T-helper 17 cell (primary cell): ENCODE measurements around the gene ADCY9. TPM values are rescaled to one million over a fixed set of nuclear protein-coding genes. Genes with fewer than 3 reads are reported as not detected.
"Not testable (repeated sequence)": the region's sequence is repeated elsewhere in the genome, so short reads cannot be mapped to it uniquely, and the experiment has no call there.

Source experiments
- ATAC-seq: fragments of 150-1000 bp; cut with Tn5 transposase; 2 replicates; pipeline ENCODE4 v1.10.0; 2021; ENCODE audit warnings: mild to moderate bottlenecking, moderate library complexity
- DNase-seq, 3 donors: peaks; one replicate each; pipeline versions ENCODE4 v3.0.0 to v3.0.0-alpha.2; 2020 to 2021
- H3K9me3 ChIP-seq: one replicate; pipeline ENCODE4 v1.7.0; 2013; ENCODE audit warnings: low read length, mild to moderate bottlenecking; ENCODE audit not compliant: control insufficient read depth, poor library complexity, severe bottlenecking
- H3K27ac Mint-ChIP-seq: one replicate; pipeline ENCODE4 v1.8.0; 2022; ENCODE audit warnings: mild to moderate bottlenecking, moderate library complexity, mixed read lengths
- H3K27me3 Mint-ChIP-seq: one replicate; pipeline ENCODE4 v1.8.0; 2022; ENCODE audit warnings: mixed read lengths
- H3K36me3 Mint-ChIP-seq: one replicate; pipeline ENCODE4 v1.8.0; 2022; ENCODE audit warnings: low read depth, mixed read lengths
- H3K4me1 Mint-ChIP-seq: one replicate; pipeline ENCODE4 v1.8.0; 2022; ENCODE audit warnings: mild to moderate bottlenecking, mixed read lengths
- H3K4me3 Mint-ChIP-seq: one replicate; pipeline ENCODE4 v1.8.0; 2022; ENCODE audit warnings: mild to moderate bottlenecking, moderate library complexity, mixed read lengths
- total RNA-seq, 4 donors: library from RNA in 2 of 4; stranded (reverse) in 2 of 4; gene quantifications; one replicate each; pipeline ENCODE4 v1.2.3 and lab custom pipeline; 2022 to 2026

Gene ADCY9
- total RNA-seq, 2 donors from 2014 or later: 11.5 to 12.6 TPM

GRCh38 chr16:3965781-3966582, 150.3 kb downstream of the ADCY9 start:
- ATAC-seq (no peak), DNase-seq (no peak)
- H3K4me3 Mint-ChIP-seq: no peak overlapping the region
- H3K36me3 Mint-ChIP-seq: peaks cover 9% of the 10 kb centered on the region
- peak overlapping the region; percentile 72 for H3K27ac Mint-ChIP-seq
- H3K4me1 Mint-ChIP-seq: peaks cover 12% of the 10 kb centered on the region
- peaks cover 4% of the 10 kb centered on the region for H3K27me3 Mint-ChIP-seq
- H3K9me3 ChIP-seq: no peaks in the 10 kb centered on the region

GRCh38 chr16:3965306-3965705, 150.9 kb downstream of the ADCY9 start:
- no peaks in the 10 kb centered on the region for H3K9me3 ChIP-seq
- ATAC-seq (no peak), DNase-seq (no peak)
- Mint-ChIP-seq H3K27me3 (peaks cover 4% of the 10 kb centered on the region), H3K36me3 (peaks cover 9% of the 10 kb centered on the region), H3K4me1 (peaks cover 13% of the 10 kb centered on the region), H3K27ac (peak overlapping the region; percentile 72), H3K4me3 (no peak overlapping the region)

GRCh38 chr16:3964686-3965290, 151.5 kb downstream of the ADCY9 start:
- peaks cover 9% of the 10 kb centered on the region for H3K36me3 Mint-ChIP-seq
- H3K27ac Mint-ChIP-seq: peak overlapping the region; percentile 98
- no peak for ATAC-seq
- peaks cover 11% of the 10 kb centered on the region for H3K4me1 Mint-ChIP-seq
- peaks cover 4% of the 10 kb centered on the region for H3K27me3 Mint-ChIP-seq
- no peak for DNase-seq
- no peak overlapping the region for H3K4me3 Mint-ChIP-seq
- H3K9me3 ChIP-seq: no peaks in the 10 kb centered on the region

GRCh38 chr16:3963886-3964685, 152.2 kb downstream of the ADCY9 start:
- H3K4me1 Mint-ChIP-seq: peaks cover 11% of the 10 kb centered on the region
- ATAC-seq: no peak
- peak overlapping the region; percentile 12 for H3K4me3 Mint-ChIP-seq
- H3K27ac Mint-ChIP-seq: peak overlapping the region; percentile 98
- no peak for DNase-seq
- H3K27me3 Mint-ChIP-seq: peaks cover 4% of the 10 kb centered on the region
- H3K36me3 Mint-ChIP-seq: peaks cover 9% of the 10 kb centered on the region
- H3K9me3 ChIP-seq: no peaks in the 10 kb centered on the region

- Mint-ChIP-seq H3K4me1 (peaks cover 11% of the 10 kb centered on the region), H3K27ac (peak overlapping the region; percentile 98), H3K27me3 (peaks cover 4% of the 10 kb centered on the region), H3K36me3 (peaks cover 9% of the 10 kb centered on the region), H3K4me3 (peak overlapping the region; percentile 64)
- H3K9me3 ChIP-seq: no peaks in the 10 kb centered on the region
- DNase-seq (peak in 2 of 3 donors; percentile 37 to 40), ATAC-seq (peak; percentile 74)
Observed at GRCh38 chr16:3963203-3963602, 153.0 kb downstream of the ADCY9 start.

- H3K9me3 ChIP-seq: no peaks in the 10 kb centered on the region
- no peak for ATAC-seq
- H3K4me1 Mint-ChIP-seq: peaks cover 11% of the 10 kb centered on the region
- peaks cover 16% of the 10 kb centered on the region for H3K27me3 Mint-ChIP-seq
- no peak overlapping the region for H3K4me3 Mint-ChIP-seq
- peak overlapping the region; percentile 75 for H3K27ac Mint-ChIP-seq
- peaks cover 6% of the 10 kb centered on the region for H3K36me3 Mint-ChIP-seq
- DNase-seq: no peak
Observed at GRCh38 chr16:3961449-3961849, 154.8 kb downstream of the ADCY9 start.

- Mint-ChIP-seq H3K4me1 (peaks cover 11% of the 10 kb centered on the region), H3K27ac (peak overlapping the region; percentile 75), H3K4me3 (peak overlapping the region; percentile 63), H3K27me3 (peaks cover 18% of the 10 kb centered on the region)
- DNase-seq, H3K9me3 ChIP-seq, H3K36me3 Mint-ChIP-seq, ATAC-seq: not testable (repeated sequence)
Observed at GRCh38 chr16:3959926-3960590, 156.2 kb downstream of the ADCY9 start.

- H3K36me3 Mint-ChIP-seq: peaks cover 3% of the 10 kb centered on the region
- no peak overlapping the region for H3K4me3 Mint-ChIP-seq
- peaks cover 27% of the 10 kb centered on the region for H3K27me3 Mint-ChIP-seq
- H3K9me3 ChIP-seq: no peaks in the 10 kb centered on the region
- H3K27ac Mint-ChIP-seq: no peak overlapping the region
- no peak for DNase-seq
- H3K4me1 Mint-ChIP-seq: peaks cover 11% of the 10 kb centered on the region
- no peak for ATAC-seq
Observed at GRCh38 chr16:3959148-3959547, 157.1 kb downstream of the ADCY9 start.

- no peak for ATAC-seq
- no peak overlapping the region for H3K27ac Mint-ChIP-seq
- H3K27me3 Mint-ChIP-seq: peaks cover 27% of the 10 kb centered on the region
- peaks cover 3% of the 10 kb centered on the region for H3K36me3 Mint-ChIP-seq
- H3K4me1 Mint-ChIP-seq: peaks cover 2% of the 10 kb centered on the region
- no peak for DNase-seq
- H3K9me3 ChIP-seq: no peaks in the 10 kb centered on the region
- no peak overlapping the region for H3K4me3 Mint-ChIP-seq
Observed at GRCh38 chr16:3957344-3957980, 158.8 kb downstream of the ADCY9 start.

GRCh38 chr16:3954411-3954921, 161.8 kb downstream of the ADCY9 start:
- H3K4me1 Mint-ChIP-seq: peaks cover 2% of the 10 kb centered on the region
- ATAC-seq (no peak), DNase-seq (no peak)
- H3K4me3 Mint-ChIP-seq: no peak overlapping the region
- peaks cover 3% of the 10 kb centered on the region for H3K36me3 Mint-ChIP-seq
- H3K27me3 Mint-ChIP-seq: peaks cover 45% of the 10 kb centered on the region
- no peaks in the 10 kb centered on the region for H3K9me3 ChIP-seq
- no peak overlapping the region for H3K27ac Mint-ChIP-seq

GRCh38 chr16:3953728-3954410, 162.4 kb downstream of the ADCY9 start:
- no peak overlapping the region for H3K27ac Mint-ChIP-seq
- H3K9me3 ChIP-seq: no peaks in the 10 kb centered on the region
- peaks cover 3% of the 10 kb centered on the region for H3K36me3 Mint-ChIP-seq
- ATAC-seq (no peak), DNase-seq (no peak)
- H3K27me3 Mint-ChIP-seq: peaks cover 45% of the 10 kb centered on the region
- H3K4me1 Mint-ChIP-seq: peaks cover 2% of the 10 kb centered on the region
- no peak overlapping the region for H3K4me3 Mint-ChIP-seq

GRCh38 chr16:3952737-3953131, 163.5 kb downstream of the ADCY9 start:
- H3K4me3 Mint-ChIP-seq: no peak overlapping the region
- peaks cover 44% of the 10 kb centered on the region for H3K27me3 Mint-ChIP-seq
- no peak for DNase-seq
- peaks cover 3% of the 10 kb centered on the region for H3K36me3 Mint-ChIP-seq
- H3K27ac Mint-ChIP-seq: no peak overlapping the region
- H3K9me3 ChIP-seq: no peaks in the 10 kb centered on the region
- peaks cover 2% of the 10 kb centered on the region for H3K4me1 Mint-ChIP-seq
- ATAC-seq: no peak
